IPS-NIHi7 (cell line): Measurements from ENCODE around the gene CIRBP.

ENCODE experiments used
- DNase-seq: peaks from one replicate; pipeline ENCODE4 v3.0.0; 2012; ENCODE audit warnings: mixed read lengths; ENCODE audit errors: extremely low spot score

The CIRBP gene

DNA sequence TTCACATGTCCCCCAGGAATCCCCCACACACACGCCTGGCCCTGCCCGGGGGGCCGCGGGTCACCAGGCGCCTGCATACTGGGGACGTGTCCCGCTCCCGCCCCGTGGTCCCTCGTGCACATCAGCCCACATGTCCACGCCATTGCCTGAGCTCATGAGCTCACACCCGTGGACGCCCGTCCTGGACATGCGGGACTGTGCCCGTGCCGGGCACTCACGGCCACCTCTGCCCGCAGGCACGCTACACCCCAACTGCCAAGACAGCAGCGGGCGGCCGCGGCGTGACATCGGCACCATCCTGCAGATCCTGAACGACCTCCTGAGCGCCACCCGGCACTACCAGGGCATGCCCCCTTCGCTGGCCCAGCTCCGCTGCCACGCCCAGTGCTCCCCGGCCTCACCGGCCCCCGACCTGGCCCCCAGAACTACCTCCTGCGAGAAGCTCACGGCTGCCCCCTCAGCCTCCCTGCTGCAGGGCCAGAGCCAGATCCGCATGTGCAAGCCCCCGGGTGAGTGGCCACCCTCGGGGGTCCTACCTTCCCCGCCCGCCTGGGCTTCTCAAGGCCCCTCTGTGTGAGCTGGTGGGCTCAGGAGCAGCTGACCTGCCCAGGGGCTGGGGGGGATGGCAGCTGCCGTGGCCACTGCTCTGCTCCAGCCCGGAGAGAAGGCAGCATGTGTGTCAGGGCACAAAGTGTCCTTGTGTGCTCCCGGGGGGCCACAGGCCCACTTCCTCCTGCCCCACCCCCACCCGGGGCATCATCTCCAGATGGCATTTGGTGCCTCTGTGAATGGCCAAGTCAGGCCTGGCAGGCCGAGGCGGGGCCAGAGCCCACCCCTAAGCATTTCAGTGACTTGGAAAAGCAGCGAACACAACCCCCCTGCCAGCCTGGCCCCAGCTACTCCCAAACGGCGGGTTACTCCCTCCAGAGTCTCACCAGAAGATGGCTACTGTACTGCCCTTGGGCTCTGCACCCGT is 13.7 kb upstream of the CIRBP start:
- no peak for DNase-seq

DNA sequence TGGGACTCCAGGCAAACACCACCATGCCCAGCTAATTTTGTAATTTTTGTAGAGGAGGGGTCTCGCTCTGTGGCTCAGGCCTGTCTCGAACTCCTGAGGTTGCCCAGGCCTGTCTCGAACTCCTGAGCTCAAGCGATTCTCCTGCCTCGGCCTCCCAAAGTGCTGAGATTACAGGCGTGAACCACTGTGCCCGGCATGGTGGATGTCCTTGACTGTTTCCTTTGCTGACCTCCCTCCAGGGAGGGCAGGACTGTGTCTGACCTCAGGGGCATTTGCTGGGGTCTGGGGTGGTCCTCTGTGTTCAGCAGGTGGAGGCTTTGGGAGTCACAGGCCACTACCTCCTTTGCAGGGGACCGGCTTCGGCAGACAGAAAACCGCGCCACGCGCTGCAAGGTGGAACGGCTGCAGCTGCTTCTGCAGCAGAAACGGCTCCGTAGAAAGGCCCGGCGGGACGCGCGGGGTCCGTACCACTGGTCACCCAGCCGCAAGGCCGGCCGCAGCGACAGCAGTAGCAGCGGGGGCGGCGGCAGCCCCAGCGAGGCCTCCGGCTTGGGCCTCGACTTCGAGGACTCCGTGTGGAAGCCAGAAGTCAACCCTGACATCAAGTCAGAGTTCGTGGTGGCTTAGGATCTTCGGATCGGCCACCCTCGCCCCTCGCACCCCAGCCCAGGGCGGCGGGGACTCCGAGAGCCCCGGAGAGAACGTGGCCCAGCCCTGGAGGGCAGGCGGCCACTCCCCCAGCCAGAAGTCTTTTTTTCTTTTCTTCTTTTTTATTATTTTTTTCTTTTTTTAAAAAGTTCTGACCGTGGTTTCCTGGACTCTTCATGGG is 12.3 kb upstream of the CIRBP start:
- no peak for DNase-seq

DNA sequence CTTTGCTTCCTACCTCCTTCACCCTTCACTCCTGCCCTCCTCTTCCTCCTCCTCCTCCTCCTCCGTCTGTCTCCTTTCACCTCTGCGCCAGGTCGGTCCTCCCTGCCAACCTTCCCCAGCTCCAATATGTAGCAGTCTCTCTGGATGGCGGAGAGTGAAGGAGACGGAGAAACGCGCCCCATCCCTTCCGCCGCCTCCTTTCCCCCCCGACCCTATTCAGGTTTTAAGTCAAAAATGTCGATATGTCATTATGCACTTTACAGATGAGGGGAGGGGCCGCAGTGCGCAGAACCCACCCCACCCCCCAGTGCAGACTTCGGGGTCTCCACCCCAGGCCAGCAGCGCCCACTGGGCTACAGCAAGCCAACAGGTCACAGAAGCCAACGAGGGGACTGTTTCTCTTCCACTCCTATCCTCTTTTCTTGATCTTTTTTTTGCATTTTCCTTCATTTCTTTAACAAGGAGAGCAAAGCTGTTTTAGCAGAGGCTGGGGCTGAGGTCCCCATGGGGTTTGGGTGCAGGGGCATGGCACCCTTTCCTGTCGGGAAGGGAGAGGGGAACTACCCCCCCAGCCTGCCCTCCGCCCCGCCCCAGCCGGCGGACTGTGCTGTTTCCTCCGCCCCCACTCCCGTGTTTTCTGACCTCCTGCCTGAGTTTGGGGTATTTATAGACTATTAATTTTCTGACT is 11.5 kb upstream of the CIRBP start:
- no peak for DNase-seq

DNA sequence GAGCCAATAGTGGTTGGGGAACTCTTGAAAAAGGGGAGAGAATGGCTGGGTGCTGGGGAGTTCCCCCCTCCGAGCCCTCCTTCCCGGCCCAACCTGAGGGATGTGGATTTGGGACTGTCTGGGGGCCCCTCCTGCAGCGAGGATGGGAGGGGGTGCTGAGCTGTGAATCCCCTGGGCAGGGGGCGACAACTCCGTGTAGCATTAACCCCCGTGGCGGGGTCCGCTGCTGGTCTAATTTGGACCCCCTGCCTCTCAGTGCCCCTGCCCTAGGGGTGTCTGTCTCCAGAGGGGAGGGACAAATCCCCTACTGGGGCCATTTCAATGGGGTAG is 11.0 kb upstream of the CIRBP start:
- no peak for DNase-seq

DNA sequence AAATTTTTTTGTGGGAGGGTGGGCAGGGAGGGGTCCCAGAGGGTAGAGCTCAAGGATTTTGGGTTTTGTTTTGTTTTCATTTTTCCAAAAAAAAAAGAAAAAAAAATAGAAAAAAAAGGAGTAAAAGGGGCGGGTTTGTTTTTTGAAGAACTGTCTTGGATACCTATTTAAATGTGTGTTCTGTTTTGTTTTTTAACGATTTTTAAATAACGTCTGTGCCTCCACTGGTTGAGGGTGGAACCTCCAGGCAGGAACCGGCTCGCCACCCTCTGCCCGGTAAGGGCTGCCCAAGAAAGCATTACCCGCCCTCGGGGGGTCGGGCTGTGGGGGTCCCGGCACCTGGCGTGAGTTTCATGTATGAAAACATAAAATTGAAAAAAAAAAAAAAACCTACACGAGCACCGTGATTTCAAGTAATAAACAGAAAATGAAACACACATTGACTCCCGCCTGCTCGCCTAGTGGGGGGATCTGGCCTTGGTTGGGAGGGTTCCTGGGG is 10.4 kb upstream of the CIRBP start:
- DNase-seq, result no peak

DNA sequence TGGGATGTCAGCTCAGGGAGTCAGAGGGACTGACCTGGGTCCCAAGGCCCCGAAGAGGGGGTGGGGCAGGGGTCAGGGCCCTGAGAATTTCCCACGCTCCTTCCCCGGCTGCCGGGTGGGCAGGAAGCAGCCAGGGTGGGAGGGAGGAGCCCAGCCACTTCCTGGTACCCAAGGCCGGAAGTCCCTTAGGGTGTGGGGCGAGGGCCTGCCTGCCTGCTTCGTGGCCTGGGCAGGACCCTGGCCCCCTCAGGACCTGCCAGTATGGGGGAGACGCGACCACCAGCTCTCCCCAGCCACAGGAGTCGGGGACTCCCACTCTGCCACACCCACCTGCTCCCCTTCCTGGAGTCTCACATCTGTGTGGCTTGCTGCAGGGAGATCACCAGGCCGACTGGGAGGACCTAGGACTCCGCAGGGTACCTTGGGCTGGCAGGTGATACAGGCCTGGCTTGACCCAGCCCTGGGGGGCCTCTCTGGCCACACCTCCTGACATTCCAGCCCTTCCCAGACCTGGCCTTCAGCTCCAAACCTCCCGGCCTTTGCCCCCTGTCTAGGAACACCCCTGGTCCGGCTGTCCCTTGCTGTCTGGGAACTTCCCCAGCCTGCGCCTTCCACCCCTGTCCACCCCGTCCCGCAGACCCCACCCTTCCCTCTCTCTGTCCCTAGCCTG is 9.8 kb upstream of the CIRBP start:
- peak; percentile 41 for DNase-seq

DNA sequence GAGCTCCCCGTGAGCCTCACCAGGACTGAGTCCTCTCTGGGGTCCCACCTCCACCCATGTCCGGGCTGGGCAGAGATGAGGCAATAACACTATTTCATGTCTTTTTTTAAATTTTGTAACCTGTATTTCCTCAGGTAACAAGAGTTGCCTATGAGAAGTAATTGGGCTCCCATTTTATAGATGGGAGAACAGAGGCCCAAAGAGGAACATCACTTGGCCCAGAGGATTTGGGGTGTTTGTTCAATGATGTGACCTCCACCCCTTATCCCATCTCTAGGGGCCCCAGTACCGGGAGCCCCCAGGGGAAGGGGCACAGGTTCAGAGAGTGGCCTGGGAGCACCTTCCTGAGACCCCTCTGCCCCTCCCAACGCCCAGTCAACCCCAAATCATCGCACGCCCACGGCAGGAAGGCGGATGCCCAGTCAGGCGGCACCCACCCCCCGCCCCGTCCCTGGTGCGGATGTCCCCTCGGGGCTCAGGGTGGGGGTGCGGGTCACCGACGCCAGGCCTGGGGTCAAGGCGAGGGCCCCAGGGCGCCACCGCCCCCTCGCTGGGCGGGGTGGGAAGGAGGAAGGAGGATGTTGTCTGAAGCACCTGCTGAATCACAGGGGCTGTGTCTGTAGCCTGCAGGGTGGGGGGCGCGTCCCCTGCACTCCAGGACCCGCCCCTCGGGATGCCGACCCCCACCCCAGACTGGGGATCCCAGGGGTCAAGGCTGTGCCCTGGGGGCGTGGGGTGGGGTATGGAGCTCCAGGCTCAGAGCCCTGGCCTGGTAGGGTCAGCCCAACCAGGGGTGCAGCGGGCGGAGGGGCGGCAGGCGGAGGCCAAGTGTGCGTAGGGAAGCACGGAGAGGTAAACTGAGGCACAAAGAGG is 9.0 kb upstream of the CIRBP start:
- DNase-seq, result no peak

DNA sequence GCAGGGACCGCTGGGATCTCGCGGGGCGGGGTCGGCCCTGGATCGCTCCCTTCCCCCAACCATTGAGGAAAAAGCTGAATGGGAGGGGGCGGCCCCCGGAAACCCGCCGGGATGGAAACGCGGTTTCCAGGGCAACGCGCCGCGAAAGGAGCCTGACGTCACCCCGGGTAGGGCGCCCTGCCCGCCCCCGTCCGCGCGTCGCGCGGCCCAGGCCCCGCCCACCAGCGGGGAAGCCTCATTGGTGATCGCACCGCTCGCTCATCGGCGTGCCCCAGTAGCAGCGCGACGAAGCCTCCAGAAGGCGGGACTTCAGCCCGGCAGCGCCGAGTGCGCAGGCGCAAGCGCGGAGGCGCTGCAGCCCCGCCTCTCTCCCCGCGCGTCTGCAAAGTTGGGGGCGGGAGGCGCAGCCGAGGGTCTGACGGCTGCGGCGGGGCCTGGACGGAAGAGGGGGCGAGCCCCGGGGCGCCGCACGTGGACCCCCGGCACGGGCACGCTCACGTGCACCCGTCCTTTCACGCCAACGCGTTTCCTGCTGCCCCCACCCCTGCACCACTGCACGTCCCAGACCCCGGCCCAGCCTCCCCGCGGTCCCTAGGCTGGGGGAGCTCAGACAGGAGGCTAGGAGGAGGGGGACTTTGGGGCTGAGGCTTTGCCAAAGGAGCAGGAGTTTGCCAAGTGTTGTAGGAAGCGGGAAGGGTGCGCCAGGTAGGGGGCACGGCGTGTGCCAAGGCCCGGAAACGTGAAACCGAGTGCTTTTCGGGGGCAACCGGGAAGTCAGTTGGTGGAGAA is 8.2 kb upstream of the CIRBP start:
- peak; percentile 88 for DNase-seq

DNA sequence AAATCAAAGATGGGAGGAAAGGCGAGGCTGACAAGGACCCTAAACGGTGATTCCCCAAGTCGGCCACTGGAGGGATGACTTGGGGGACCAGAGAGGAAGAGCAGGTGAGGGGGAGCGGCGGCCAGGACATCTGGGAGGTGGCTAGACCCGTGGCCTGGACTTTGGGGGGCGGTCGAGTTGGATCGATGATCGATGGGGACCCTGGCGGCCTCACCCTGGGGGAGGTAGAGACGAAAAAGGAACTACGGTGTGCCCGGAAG is 7.7 kb upstream of the CIRBP start:
- DNase-seq, result no peak

DNA sequence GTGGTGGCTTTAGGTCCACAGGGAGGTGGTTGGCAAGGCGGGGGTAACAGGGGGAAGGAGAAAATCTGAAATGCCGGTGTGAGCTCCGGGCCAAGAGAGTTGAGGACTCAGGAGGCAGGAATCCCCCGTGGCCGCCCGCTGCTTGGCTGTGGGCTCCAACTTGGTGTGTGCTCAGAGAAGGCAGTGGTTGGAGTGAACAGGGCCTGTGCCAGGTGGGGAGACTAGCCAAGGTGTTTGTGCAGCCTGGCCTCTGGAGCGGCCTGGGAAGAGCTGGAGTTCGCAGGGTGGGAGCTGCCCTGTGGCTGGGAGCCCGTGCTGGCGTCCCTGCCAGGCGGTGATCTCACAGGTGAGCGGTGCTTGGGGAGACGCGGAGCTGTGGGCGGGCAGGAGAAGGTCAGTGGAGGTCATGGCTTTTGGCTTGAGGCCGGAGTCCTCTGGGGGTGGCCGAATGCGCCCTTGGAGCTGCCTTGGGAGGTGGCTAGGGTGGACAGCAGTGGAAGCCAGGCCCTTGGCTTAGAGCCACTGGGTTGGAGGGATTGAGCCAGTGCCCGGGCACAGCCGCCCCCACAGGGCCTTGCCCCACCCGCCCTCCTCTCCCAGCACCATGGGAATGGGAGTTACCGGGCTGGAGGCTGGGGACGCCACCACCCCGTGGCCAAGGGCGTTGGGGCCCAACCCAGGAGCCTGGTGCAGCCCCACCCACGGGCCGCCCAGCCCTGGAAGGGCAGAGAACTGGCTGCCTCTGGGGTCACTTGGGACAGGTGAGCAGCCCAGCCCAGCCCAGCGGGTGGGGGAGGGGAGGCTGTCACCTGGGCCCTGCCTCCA is 7.1 kb upstream of the CIRBP start:
- no peak for DNase-seq

DNA sequence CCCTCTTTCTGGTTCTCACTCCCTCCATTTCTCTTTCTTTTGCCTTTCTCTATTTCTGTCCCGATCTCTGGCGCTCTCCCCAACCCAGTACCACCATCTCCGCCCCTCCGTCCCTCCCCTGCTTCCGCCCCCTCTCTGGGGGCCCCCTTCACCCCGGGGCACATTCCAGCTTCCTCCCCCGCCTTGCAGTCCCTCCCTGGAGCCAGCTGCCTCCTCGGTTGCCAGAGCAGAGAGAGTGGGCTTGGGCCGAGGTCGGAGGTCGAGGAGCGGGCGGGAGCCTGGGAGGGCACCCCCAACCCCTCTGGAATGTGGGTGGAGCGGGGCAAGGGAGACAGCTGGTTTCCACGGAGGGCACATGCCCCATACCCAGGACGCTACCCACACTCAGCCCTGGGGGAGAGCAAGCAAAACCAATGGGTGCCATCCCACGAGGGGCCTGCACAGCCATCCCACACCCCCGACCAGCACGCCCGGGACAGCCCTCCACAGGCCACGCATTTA is 6.5 kb upstream of the CIRBP start:
- DNase-seq, result peak; percentile 44

DNA sequence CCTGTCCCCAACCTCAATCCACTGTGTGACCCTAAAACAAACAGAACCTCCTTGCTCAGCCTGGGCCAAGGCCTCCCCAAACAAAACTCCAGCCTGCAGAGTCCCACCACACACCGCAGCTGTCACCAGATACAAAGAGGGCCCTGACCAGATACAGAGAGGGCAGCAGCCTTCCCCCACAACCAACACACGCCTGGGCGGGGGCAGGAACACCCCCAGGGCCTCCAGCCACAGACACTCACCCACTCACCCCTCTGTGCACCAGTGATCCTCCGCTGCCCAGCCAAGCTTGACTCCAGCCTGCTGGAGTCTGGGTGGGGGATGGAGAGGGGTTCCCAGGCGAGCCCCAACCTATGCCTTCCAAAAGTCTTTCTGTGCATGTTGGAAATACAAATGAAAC is 5.9 kb upstream of the CIRBP start:
- DNase-seq, result no peak

DNA sequence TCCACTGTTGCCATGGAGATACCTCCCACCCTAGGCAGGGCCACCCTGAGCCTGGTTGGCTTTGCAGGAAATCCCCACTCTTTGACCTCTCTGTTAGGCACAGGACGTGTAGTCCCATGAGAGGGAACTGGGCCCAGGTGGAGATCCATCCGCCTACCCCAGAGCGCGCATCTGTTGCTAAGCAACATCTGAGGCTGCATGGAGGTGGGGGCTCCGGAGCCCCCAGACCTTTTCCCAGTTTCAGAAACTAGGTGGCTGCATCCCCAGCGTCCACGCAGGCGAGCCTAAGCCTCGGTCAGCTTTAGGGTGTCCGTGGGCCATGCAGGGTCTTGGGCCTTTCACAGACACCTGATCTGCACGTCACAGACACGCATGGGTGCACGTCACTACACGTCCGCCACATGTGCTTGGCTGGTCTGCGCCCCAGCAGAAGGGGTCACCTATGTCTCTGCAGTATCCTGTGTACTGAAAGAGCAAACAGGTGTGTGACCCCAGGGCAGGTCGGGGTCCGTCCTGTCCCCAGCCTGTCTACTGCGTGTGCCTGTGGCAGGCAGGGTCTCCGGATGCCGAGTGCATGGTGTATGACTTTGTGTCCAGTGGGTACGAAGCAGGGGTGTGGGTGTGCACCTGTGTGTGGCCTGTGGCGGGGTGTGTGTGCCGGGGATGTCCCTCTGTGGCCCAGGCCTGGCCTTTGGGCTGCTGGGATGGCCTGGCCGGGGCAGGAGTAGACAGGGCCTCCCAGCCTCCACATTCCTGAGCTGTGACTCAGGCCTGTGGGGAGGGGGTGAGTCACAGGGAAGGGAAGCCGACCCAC is 4.1 kb upstream of the CIRBP start:
- peak; percentile 63 for DNase-seq

DNA sequence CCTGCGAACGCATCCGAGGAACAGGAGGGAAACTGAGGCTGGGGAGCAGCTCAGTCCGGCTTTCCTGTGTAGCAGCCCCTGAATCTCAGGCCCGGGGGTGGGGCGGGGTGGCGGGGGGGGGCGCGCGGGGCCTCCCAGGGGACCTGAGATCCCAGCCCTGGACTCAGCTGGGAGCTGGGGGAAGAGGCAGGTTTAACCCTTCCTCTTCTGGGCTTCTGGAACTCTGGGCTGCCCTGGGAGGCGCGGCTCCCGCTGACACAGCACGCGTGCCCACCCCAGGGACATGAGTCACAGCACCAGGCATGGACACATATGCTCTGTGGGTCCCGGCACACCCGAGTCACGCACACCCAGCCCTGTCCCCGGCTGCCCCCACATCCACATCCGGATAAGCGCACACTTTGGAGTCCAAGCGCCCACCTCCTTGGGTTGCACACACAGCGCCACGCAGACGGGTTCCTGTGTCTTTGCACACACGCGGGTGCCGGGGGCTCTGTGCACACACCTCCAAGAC is 3.5 kb upstream of the CIRBP start:
- no peak for DNase-seq

DNA sequence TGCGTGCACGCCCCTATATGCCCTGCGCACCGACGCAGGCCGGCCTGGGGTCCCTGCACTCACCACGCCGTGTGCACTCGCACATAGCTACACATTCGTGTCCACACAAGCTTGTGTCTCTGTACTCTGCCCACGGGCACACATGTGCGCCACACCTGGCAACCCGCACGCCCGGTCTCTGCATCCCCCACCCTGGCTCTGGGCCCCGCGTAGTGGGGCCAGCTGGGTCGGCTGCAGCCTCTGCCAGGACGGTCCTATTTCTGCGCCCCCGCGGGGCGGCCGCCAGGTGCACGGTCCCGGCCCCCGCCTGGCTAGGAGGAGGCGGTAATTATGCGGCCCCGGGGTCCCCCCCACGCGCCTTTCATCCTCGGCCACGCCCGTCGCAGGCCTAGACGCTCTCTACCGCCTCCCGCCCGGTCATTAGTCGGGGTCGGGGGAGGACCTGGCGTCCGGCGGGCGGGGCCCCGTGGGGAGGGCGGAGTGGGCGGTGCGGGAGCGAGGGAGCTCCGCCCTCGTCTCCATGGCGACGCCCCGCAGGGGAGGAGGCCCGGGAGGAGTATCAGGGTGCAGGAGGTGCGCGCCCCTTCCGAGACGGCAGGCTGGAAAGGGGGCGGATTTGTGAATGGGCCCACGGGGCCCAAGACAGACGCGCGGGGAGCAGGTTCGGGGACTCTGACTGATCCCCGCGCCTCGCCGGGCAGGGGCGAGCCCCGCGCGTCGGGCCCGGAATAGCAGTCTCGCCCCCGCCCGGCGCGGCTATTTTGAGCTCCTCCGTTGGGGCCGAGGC is 2.8 kb upstream of the CIRBP start:
- peak; percentile 76 for DNase-seq

DNA sequence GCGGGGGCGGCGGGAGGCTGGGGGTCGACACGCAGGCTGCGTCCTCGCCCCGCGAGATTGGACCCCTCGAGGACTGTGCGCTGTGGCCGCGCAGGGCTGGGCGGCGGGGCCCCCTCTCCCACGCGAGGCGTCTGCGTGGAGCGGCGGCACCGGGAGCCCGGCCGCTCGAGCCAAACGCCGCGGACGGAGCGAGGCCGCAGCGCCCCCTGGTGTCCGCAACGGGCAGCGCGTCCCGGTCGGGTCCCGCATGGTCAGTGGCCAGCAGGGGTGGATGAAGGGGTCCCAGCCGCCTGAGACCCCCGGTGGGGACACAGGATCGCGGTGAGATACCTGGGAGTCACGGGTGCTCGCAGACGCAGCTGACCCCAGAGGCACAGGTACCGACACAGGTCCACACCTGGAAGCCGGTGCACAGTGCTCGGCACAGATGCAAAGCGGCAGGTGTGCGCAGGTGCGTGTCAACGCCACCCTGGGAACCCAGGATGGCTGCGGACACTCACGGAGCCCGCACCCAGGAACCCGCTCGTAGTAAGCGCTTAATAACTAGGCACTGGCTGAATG is 2.1 kb upstream of the CIRBP start:
- peak; percentile 60 for DNase-seq
